Neural cell (in vitro differentiated cells): ENCODE measurements around the gene ZFYVE21.

ENCODE experiments used
- EP300 ChIP-seq: fragments of 450-650 bp; conservative IDR thresholded peaks from 2 replicates; pipeline ENCODE4 v1.6.1; 2014; ENCODE audit warnings: antibody characterized with exemption, mild to moderate bottlenecking, moderate library complexity; ENCODE audit not compliant: poor library complexity, severe bottlenecking
- EZH2 ChIP-seq: fragments of 200-600, 300-800 bp; shearing (Covaris generic), sonication (generic); IDR thresholded peaks from 2 replicates; pipeline ENCODE4 v1.6.1; 2014; ENCODE audit warnings: antibody characterized with exemption, low read length, borderline replicate concordance, mild to moderate bottlenecking; ENCODE audit not compliant: insufficient read depth, poor library complexity, severe bottlenecking
- TF ChIP-seq, protein P1 (sequence below): fragments of 450-650 bp; IDR thresholded peaks from 2 replicates; pipeline ENCODE4 v1.5.1; 2014; ENCODE audit warnings: antibody characterized with exemption, mild to moderate bottlenecking, moderate library complexity; ENCODE audit not compliant: poor library complexity, severe bottlenecking

DNA sequence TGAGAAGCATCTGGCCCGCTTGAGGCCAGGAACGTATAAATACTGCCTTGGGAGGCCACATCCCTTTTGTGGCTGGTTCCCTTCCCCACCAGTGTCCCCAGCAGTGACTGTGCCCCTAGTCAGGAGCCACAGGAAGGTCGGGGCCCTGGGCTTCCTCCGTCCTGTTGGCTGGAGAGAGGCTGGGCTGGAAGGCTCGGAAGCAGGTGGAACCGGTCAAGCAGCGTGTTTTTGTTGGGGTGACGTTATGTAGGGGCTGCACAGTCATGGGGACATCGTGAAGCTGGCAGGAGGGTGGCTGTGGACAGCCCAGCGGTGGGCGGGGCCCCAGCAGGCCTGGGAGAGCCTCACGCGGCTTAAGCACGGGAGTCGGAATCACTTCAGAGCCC is 10.5 kb upstream of the ZFYVE21 start:
- TF ChIP-seq EZH2 (no peak), EP300 (no peak)
- TF ChIP-seq, protein P1, sequence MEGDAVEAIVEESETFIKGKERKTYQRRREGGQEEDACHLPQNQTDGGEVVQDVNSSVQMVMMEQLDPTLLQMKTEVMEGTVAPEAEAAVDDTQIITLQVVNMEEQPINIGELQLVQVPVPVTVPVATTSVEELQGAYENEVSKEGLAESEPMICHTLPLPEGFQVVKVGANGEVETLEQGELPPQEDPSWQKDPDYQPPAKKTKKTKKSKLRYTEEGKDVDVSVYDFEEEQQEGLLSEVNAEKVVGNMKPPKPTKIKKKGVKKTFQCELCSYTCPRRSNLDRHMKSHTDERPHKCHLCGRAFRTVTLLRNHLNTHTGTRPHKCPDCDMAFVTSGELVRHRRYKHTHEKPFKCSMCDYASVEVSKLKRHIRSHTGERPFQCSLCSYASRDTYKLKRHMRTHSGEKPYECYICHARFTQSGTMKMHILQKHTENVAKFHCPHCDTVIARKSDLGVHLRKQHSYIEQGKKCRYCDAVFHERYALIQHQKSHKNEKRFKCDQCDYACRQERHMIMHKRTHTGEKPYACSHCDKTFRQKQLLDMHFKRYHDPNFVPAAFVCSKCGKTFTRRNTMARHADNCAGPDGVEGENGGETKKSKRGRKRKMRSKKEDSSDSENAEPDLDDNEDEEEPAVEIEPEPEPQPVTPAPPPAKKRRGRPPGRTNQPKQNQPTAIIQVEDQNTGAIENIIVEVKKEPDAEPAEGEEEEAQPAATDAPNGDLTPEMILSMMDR = no peak
